ENCODE results near the gene PDE7B. TPM values are rescaled to one million over a fixed set of nuclear protein-coding genes. Genes with fewer than 3 reads are reported as not detected.
A peak's percentile ranks its signal among the peaks of the same experiment; 100 is the strongest.

Gene PDE7B
- total RNA-seq, 3 donors from 2014 or later = 0.05 to 0.18 TPM; not detected in 1

- Mint-ChIP-seq H3K9me3 (no peaks in the 10 kb centered on the region), H3K36me3 (ENCODE audit: insufficient read depth) (no peaks in the 10 kb centered on the region), H3K4me3 (no peak overlapping the region), H3K4me1 (ENCODE audit: low read depth) (peaks cover 2% of the 10 kb centered on the region), H3K27me3 (ENCODE audit: low read depth) (peaks cover 4% of the 10 kb centered on the region)
- no peak for ATAC-seq
- DNase-seq = no peak
Measured at GRCh38 chr6:135830452-135830881, 21.0 kb upstream of the PDE7B start.

GRCh38 chr6:135831016-135831415 lies 20.5 kb upstream of the PDE7B start:
- Mint-ChIP-seq H3K36me3 (ENCODE audit: insufficient read depth) (no peaks in the 10 kb centered on the region), H3K4me3 (no peak overlapping the region), H3K9me3 (no peaks in the 10 kb centered on the region), H3K27me3 (ENCODE audit: low read depth) (peaks cover 4% of the 10 kb centered on the region), H3K4me1 (ENCODE audit: low read depth) (peaks cover 2% of the 10 kb centered on the region)
- DNase-seq (no peak), ATAC-seq (no peak)

DNA sequence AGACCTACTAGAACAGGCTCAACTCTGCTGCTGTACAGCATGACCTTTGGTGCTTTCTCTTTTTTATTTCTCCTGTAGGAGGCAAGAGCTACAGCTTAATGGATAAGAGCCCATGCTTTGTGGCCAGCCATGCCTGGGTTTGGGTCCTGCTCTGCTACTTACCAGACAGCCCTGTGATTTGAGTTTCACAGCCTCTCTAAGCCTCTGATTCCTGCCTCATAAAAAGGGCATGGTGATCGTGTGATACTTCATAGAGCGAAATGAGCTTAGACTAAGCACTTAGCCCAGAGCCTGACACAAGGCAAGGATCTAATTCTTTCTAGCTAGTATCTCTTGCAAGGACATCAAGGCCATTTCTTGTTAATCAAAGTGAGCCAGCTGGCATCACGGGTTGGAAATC lies 19.3 kb upstream of the PDE7B start:
- no peak for ATAC-seq
- no peaks in the 10 kb centered on the region for H3K9me3 Mint-ChIP-seq
- no peak overlapping the region for H3K4me3 Mint-ChIP-seq
- peaks cover 4% of the 10 kb centered on the region for H3K27me3 Mint-ChIP-seq (ENCODE audit: low read depth)
- DNase-seq = no peak
- peaks cover 2% of the 10 kb centered on the region for H3K4me1 Mint-ChIP-seq (ENCODE audit: low read depth)
- H3K36me3 Mint-ChIP-seq (ENCODE audit: insufficient read depth) = no peaks in the 10 kb centered on the region

GRCh38 chr6:135833771-135834170 lies 17.7 kb upstream of the PDE7B start:
- Mint-ChIP-seq H3K4me1 (ENCODE audit: low read depth) (peaks cover 7% of the 10 kb centered on the region), H3K9me3 (no peaks in the 10 kb centered on the region), H3K36me3 (ENCODE audit: insufficient read depth) (no peaks in the 10 kb centered on the region), H3K4me3 (no peak overlapping the region), H3K27me3 (ENCODE audit: low read depth) (peaks cover 4% of the 10 kb centered on the region)
- no peak for DNase-seq
- no peak for ATAC-seq

- Mint-ChIP-seq H3K27me3 (ENCODE audit: low read depth) (peaks cover 4% of the 10 kb centered on the region), H3K4me1 (ENCODE audit: low read depth) (peaks cover 7% of the 10 kb centered on the region), H3K9me3 (no peaks in the 10 kb centered on the region), H3K36me3 (ENCODE audit: insufficient read depth) (no peaks in the 10 kb centered on the region), H3K4me3 (no peak overlapping the region)
- ATAC-seq (no peak), DNase-seq (no peak)
Measured at GRCh38 chr6:135837735-135838449, 13.6 kb upstream of the PDE7B start.

- DNase-seq (no peak), ATAC-seq (no peak)
- no peaks in the 10 kb centered on the region for H3K36me3 Mint-ChIP-seq (ENCODE audit: insufficient read depth)
- H3K27me3 Mint-ChIP-seq (ENCODE audit: low read depth) = peaks cover 4% of the 10 kb centered on the region
- no peak overlapping the region for H3K4me3 Mint-ChIP-seq
- peaks cover 6% of the 10 kb centered on the region for H3K4me1 Mint-ChIP-seq (ENCODE audit: low read depth)
- no peaks in the 10 kb centered on the region for H3K9me3 Mint-ChIP-seq
Measured at GRCh38 chr6:135839121-135839520, 12.4 kb upstream of the PDE7B start.

- no peaks in the 10 kb centered on the region for H3K9me3 Mint-ChIP-seq
- H3K27me3 Mint-ChIP-seq (ENCODE audit: low read depth) = no peaks in the 10 kb centered on the region
- no peaks in the 10 kb centered on the region for H3K36me3 Mint-ChIP-seq (ENCODE audit: insufficient read depth)
- peaks cover under 1% of the 10 kb centered on the region for H3K4me1 Mint-ChIP-seq (ENCODE audit: low read depth)
- ATAC-seq (no peak), DNase-seq (no peak)
- H3K4me3 Mint-ChIP-seq = no peak overlapping the region
Measured at GRCh38 chr6:135842618-135843392, 8.7 kb upstream of the PDE7B start.

DNA sequence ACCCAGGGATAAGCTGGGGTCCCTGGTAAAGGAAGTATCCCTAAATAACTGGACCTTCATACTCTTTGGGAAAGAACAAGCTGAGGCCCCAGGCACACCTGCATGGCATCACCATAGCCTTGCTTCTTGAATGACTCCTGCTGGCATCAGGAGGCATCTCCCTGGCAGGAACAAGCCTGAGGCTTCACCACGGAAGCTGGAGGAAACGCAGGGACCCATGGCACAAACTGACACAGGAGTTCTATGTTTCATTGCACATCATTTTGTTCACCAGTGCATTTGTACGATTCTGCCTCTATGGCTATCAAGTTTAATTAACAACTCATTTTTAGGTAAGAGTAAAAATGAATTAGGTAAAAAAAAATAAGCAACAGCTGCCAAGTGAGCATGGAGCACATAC lies 619 bp upstream of the PDE7B start:
- H3K36me3 Mint-ChIP-seq (ENCODE audit: insufficient read depth) = no peaks in the 10 kb centered on the region

GRCh38 chr6:135852746-135853145 lies 1.2 kb downstream of the PDE7B start:
- no peaks in the 10 kb centered on the region for H3K36me3 Mint-ChIP-seq (ENCODE audit: insufficient read depth)
- no peak for ATAC-seq
- no peak for DNase-seq
- H3K9me3 Mint-ChIP-seq = no peaks in the 10 kb centered on the region
- H3K4me3 Mint-ChIP-seq = no peak overlapping the region
- peaks cover 29% of the 10 kb centered on the region for H3K4me1 Mint-ChIP-seq (ENCODE audit: low read depth)
- no peaks in the 10 kb centered on the region for H3K27me3 Mint-ChIP-seq (ENCODE audit: low read depth)

More for the DNA sequence above, 619 bp upstream of the PDE7B start:
- H3K4me3 Mint-ChIP-seq = no peak overlapping the region
- ATAC-seq (no peak), DNase-seq (no peak)
- peaks cover 29% of the 10 kb centered on the region for H3K4me1 Mint-ChIP-seq (ENCODE audit: low read depth)
- H3K9me3 Mint-ChIP-seq = no peaks in the 10 kb centered on the region
- no peaks in the 10 kb centered on the region for H3K27me3 Mint-ChIP-seq (ENCODE audit: low read depth)

- Mint-ChIP-seq H3K4me3 (no peak overlapping the region), H3K36me3 (ENCODE audit: insufficient read depth) (no peaks in the 10 kb centered on the region)
Measured at GRCh38 chr6:135853227-135853626, 1.7 kb downstream of the PDE7B start.

DNA sequence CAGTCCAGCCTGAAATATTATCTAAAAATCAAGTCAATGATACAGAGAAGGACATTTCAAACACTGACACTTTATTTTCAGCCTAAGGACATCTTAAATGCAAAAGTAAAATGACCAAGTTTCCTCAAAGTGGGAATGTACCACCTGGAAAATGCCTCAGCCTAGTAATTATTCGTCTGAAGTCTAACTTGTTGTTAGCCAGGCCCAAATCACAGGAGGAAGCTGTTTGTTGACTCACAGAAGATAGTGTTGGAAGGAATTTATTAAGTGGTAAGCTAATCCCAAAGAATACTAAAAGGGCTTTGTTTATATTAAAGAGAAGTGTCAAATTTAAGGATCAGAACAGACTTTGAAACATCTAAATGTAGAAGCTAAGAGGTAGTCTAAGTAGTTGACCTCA lies 2.5 kb downstream of the PDE7B start:
- Mint-ChIP-seq H3K36me3 (ENCODE audit: insufficient read depth) (no peaks in the 10 kb centered on the region), H3K4me3 (no peak overlapping the region), H3K27me3 (ENCODE audit: low read depth) (no peaks in the 10 kb centered on the region), H3K4me1 (ENCODE audit: low read depth) (peaks cover 29% of the 10 kb centered on the region), H3K9me3 (no peaks in the 10 kb centered on the region)
- ATAC-seq (no peak), DNase-seq (no peak)

More at GRCh38 chr6:135853227-135853626, 1.7 kb downstream of the PDE7B start:
- Mint-ChIP-seq H3K9me3 (no peaks in the 10 kb centered on the region), H3K27me3 (ENCODE audit: low read depth) (no peaks in the 10 kb centered on the region), H3K4me1 (ENCODE audit: low read depth) (peaks cover 29% of the 10 kb centered on the region)
- DNase-seq = no peak
- no peak for ATAC-seq

DNA sequence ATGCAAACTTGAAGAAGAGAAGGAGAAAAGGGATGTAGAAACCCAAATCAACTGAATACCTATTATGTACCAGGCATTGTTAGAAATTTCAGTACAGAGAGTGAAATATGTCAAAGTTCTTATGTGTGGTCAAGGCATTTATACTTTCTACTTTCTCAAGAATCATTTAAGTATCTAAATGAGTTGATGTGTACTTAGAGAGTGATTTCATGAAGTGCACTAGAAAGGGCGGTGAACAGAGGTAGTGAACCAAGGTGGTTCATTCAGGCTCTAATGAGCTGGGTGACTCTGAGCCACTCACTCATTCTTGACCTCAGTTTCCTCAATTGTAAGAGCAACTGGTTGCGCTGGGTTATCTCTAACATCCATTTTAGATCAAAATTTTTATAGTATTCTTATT lies 3.3 kb downstream of the PDE7B start:
- ATAC-seq = peak in 1 of 2 donors; percentile 41
- no peak for DNase-seq
- no peaks in the 10 kb centered on the region for H3K27me3 Mint-ChIP-seq (ENCODE audit: low read depth)
- H3K4me3 Mint-ChIP-seq = no peak overlapping the region
- no peaks in the 10 kb centered on the region for H3K9me3 Mint-ChIP-seq
- H3K36me3 Mint-ChIP-seq (ENCODE audit: insufficient read depth) = no peaks in the 10 kb centered on the region
- H3K4me1 Mint-ChIP-seq (ENCODE audit: low read depth) = peaks cover 29% of the 10 kb centered on the region

DNA sequence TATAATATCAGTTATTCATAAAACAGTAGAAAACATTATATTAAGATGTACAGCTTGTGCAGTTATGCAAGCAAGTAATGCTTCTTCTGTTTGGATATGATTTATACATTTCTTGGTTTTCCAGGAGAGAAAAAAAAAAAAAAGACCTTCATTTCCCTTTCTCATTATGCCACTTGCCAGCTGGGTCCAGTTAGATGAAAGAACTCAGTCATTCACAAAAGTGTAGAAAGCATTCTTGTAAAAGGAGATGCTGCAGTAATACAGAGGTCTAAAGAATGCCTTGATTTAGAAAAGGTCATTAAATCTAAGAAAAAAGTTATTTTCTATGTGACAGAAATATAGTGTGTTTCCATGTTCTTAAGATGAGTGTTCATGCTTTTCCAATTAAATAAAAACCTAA lies 7.4 kb downstream of the PDE7B start:
- no peak for ATAC-seq
- Mint-ChIP-seq H3K9me3 (no peaks in the 10 kb centered on the region), H3K4me1 (ENCODE audit: low read depth) (peaks cover 6% of the 10 kb centered on the region), H3K27me3 (ENCODE audit: low read depth) (no peaks in the 10 kb centered on the region), H3K36me3 (ENCODE audit: insufficient read depth) (no peaks in the 10 kb centered on the region), H3K4me3 (no peak overlapping the region)
- DNase-seq = no peak

DNA sequence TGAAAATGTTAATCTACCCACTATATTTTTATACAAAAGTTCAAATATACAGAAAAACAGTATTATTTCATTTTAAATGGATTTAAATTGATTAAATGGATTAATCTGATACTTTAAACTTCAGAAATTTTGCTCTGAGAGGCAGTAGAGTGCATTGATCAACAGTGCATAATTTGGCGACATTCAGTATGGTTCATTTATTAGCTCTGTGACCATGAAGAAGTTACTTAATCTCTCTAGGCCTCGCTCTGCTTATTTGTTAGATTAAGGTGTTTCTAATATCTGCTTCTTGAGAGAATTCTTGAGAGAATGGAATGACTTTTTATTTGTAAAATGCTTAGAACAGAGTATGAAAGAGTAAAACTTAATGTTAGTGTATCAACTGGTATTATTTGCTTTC lies 8.9 kb downstream of the PDE7B start:
- Mint-ChIP-seq H3K36me3 (ENCODE audit: insufficient read depth) (peaks cover 3% of the 10 kb centered on the region), H3K9me3 (peaks cover 4% of the 10 kb centered on the region), H3K27me3 (ENCODE audit: low read depth) (no peaks in the 10 kb centered on the region), H3K4me3 (no peak overlapping the region), H3K4me1 (ENCODE audit: low read depth) (no peaks in the 10 kb centered on the region)
- ATAC-seq (no peak), DNase-seq (no peak)

- peaks cover 4% of the 10 kb centered on the region for H3K36me3 Mint-ChIP-seq (ENCODE audit: insufficient read depth)
- H3K27me3 Mint-ChIP-seq (ENCODE audit: low read depth) = no peaks in the 10 kb centered on the region
- H3K4me1 Mint-ChIP-seq (ENCODE audit: low read depth) = no peaks in the 10 kb centered on the region
- ATAC-seq (no peak), DNase-seq (no peak)
- H3K9me3 Mint-ChIP-seq = peaks cover 5% of the 10 kb centered on the region
- no peak overlapping the region for H3K4me3 Mint-ChIP-seq
Measured at GRCh38 chr6:135861189-135861588, 9.7 kb downstream of the PDE7B start.

Measured in activated T-cell treated with anti-CD3 and anti-CD28 coated beads, Interleukin-2, amount 50 U/mL, for 4 hours (primary cell).